ENCODE results near the gene XPA. TPM values are rescaled to one million over a fixed set of nuclear protein-coding genes. Genes with fewer than 3 reads are reported as not detected.

The XPA gene
- total RNA-seq, 5 donors from 2014 or later (not counting 1 experiment from before 2014, with no cell fraction given): 21.7 to 24.5 (median 23.3) TPM

DNA sequence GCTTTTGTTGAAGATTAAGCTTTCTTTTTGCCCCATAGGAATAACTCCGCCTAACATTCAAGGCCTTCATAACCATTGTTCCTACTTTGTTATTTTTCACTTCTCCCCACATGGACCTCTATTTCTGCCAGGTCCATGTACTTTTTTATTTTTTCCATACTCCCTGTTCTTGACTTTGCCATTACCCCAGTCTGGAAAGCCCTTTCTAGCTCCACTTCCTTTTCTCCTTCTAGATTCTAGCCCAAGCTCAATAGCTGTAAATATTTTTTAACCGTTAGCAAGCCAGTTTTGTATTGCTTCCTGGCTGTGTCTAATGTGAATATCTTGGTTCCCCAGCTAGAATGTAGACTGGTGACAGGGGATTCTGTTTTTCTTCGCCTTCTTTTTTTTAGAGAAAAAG, 37.4 kb downstream of the XPA start:
- POLR2A ChIA-PET: no interaction called here
- Histone ChIP-seq H3K27ac (ENCODE audit: low read length) (no peak overlapping the region), H3K27me3 (replicated peaks in 1 of 2; ENCODE audit: control insufficient read depth in 2 of 2, extremely low read depth in 1 of 2, insufficient read depth in 2 of 2, low read length in 1 of 2) (no peaks in the 10 kb centered on the region), H3K9me3 (no peaks in the 10 kb centered on the region), H3K36me3 (ENCODE audit: control insufficient read depth in 2 of 2, extremely low read depth in 1 of 2, insufficient read depth in 1 of 2, low read length in 1 of 2) (peaks cover 7 to 88% of the 10 kb centered on the region in 2 donors), H3K4me1 (ENCODE audit: control insufficient read depth in 1 of 2, extremely low read depth in 1 of 2, insufficient read depth in 2 of 2, low read length in 2 of 2) (no peaks in the 10 kb centered on the region), H3K4me3 (ENCODE audit: control insufficient read depth in 1 of 2, extremely low read depth in 1 of 2, low read length in 1 of 2) (no peak overlapping the region)
- peaks cover 2 to 13% (median 5%) of the 10 kb centered on the region in 3 donors for H3K4me1 Mint-ChIP-seq
- peak overlapping the region; percentile 6 to 18 for H3K27ac Mint-ChIP-seq
- no peak overlapping the region for H3K4me3 Mint-ChIP-seq
- H3K9me3 Mint-ChIP-seq: no peaks in the 10 kb centered on the region
- DNase-seq (no peak), ATAC-seq (replicated peaks in 1 of 4) (no peak)
- H3K36me3 Mint-ChIP-seq: peaks cover 73% of the 10 kb centered on the region
- CTCF ChIA-PET: interaction anchor here in 1 of 2 donors (0.6 kb wide), 1 partner anchor 13 kb away, joined by 4 read pairs; no protein-coding TSS in a partner anchor
- H3K27me3 Mint-ChIP-seq: no peaks in the 10 kb centered on the region
- 100% methylated on average over 1 of the region's 3 CpGs for WGBS (ENCODE audit: insufficient coverage)

DNA sequence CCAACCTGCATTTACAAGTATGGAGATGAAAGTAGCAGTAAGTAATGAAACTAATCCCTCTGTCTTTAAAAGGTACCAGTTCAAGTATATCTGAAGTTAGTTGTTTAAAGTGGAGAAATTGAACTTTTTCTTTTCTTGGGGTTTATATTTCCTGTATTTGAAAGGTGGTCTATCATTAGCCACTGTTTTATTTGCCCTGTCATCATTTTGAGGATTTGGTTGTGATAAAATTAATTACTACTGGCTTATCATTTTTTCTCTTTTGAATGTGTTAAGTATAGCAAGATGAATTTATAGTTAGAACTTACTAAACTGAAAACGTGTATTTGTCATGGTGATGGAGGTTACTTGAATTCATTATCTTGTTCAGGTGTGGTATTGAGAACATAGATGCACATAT, 38.4 kb downstream of the XPA start:
- CTCF ChIA-PET: no interaction called here
- no peaks in the 10 kb centered on the region for H3K27me3 Mint-ChIP-seq
- no CpG with 5 or more reads among the region's 1 CpG for WGBS (ENCODE audit: insufficient coverage)

DNA sequence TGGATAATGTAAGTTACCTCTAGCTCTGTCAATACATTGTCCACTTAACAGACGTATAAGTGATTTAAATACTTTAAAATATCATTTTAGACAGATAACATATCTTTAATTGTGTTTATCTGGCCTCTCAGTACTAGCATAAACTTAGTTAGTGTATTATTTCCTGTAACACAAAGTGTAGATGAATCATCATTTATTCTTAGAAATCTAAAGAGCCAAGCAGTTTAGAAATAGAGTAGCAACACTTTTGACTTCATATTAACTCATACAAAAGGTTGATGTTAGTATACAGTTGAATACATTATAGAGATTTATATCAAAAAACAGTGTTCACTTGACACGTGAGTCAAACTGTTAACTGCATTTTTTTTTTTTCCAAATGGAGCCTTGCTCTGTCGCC, 45.5 kb downstream of the XPA start:
- Mint-ChIP-seq H3K4me1 (peaks cover 0 to 5% (median 0%) of the 10 kb centered on the region in 3 donors), H3K9me3 (no peaks in the 10 kb centered on the region), H3K36me3 (peaks cover 54% of the 10 kb centered on the region), H3K27ac (no peak overlapping the region), H3K27me3 (no peaks in the 10 kb centered on the region), H3K4me3 (no peak overlapping the region)
- Histone ChIP-seq H3K27me3 (replicated peaks in 1 of 2; ENCODE audit: control insufficient read depth in 2 of 2, extremely low read depth in 1 of 2, insufficient read depth in 2 of 2, low read length in 1 of 2) (no peaks in the 10 kb centered on the region), H3K4me1 (ENCODE audit: control insufficient read depth in 1 of 2, extremely low read depth in 1 of 2, insufficient read depth in 2 of 2, low read length in 2 of 2) (no peaks in the 10 kb centered on the region), H3K36me3 (ENCODE audit: control insufficient read depth in 2 of 2, extremely low read depth in 1 of 2, insufficient read depth in 1 of 2, low read length in 1 of 2) (peaks cover 7 to 87% of the 10 kb centered on the region in 2 donors), H3K9me3 (no peaks in the 10 kb centered on the region), H3K4me3 (ENCODE audit: control insufficient read depth in 1 of 2, extremely low read depth in 1 of 2, low read length in 1 of 2) (no peak overlapping the region), H3K27ac (ENCODE audit: low read length) (no peak overlapping the region)
- ChIA-PET CTCF (interaction anchor here in 1 of 2 donors (0.7 kb wide), 1 partner anchor 359 kb away, joined by 5 read pairs; no protein-coding TSS in a partner anchor), POLR2A (no interaction called here)
- DNase-seq (no peak), ATAC-seq (replicated peaks in 1 of 4) (no peak)
- WGBS (ENCODE audit: insufficient coverage): 80% methylated on average over 1 of the region's 3 CpGs

More for the DNA sequence above, 38.4 kb downstream of the XPA start:
- Histone ChIP-seq H3K4me3 (ENCODE audit: control insufficient read depth in 1 of 2, extremely low read depth in 1 of 2, low read length in 1 of 2) (no peak overlapping the region), H3K27ac (ENCODE audit: low read length) (no peak overlapping the region), H3K27me3 (replicated peaks in 1 of 2; ENCODE audit: control insufficient read depth in 2 of 2, extremely low read depth in 1 of 2, insufficient read depth in 2 of 2, low read length in 1 of 2) (no peaks in the 10 kb centered on the region), H3K9me3 (no peaks in the 10 kb centered on the region), H3K4me1 (ENCODE audit: control insufficient read depth in 1 of 2, extremely low read depth in 1 of 2, insufficient read depth in 2 of 2, low read length in 2 of 2) (no peaks in the 10 kb centered on the region), H3K36me3 (ENCODE audit: control insufficient read depth in 2 of 2, extremely low read depth in 1 of 2, insufficient read depth in 1 of 2, low read length in 1 of 2) (peaks cover 4 to 87% of the 10 kb centered on the region in 2 donors)
- Mint-ChIP-seq H3K4me1 (peaks cover 2 to 13% (median 5%) of the 10 kb centered on the region in 3 donors), H3K36me3 (peaks cover 74% of the 10 kb centered on the region), H3K4me3 (no peak overlapping the region), H3K9me3 (no peaks in the 10 kb centered on the region), H3K27ac (no peak overlapping the region)
- ATAC-seq (replicated peaks in 1 of 4) (no peak), DNase-seq (no peak)
- POLR2A ChIA-PET: no interaction called here

DNA sequence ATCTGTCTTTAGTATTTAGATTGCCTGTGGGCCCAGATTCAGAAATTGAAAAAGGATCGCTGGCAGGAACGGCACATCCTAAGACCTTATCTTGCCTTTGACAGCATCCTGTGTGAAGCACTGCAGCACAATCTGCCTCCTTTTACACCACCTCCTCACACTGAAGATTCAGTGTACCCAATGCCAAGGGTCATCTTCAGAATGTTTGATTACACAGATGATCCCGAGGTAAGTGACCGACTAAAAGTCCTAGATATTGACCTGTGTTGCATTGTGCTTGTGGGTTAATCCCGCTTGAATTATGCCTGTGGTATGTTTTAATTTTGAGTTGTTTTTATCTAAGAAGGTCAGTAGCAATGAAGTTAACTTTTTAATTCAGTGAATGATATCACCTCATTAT, 49.1 kb downstream of the XPA start:
- ChIA-PET CTCF (no interaction called here), POLR2A (no interaction called here)
- Mint-ChIP-seq H3K9me3 (no peaks in the 10 kb centered on the region), H3K4me3 (no peak overlapping the region), H3K27ac (no peak overlapping the region), H3K27me3 (no peaks in the 10 kb centered on the region), H3K4me1 (peaks cover 6 to 9% (median 7%) of the 10 kb centered on the region in 3 donors), H3K36me3 (peaks cover 34% of the 10 kb centered on the region)
- Histone ChIP-seq H3K27me3 (replicated peaks in 1 of 2; ENCODE audit: control insufficient read depth in 2 of 2, extremely low read depth in 1 of 2, insufficient read depth in 2 of 2, low read length in 1 of 2) (no peaks in the 10 kb centered on the region), H3K4me1 (ENCODE audit: control insufficient read depth in 1 of 2, extremely low read depth in 1 of 2, insufficient read depth in 2 of 2, low read length in 2 of 2) (no peaks in the 10 kb centered on the region), H3K9me3 (no peaks in the 10 kb centered on the region), H3K4me3 (ENCODE audit: control insufficient read depth in 1 of 2, extremely low read depth in 1 of 2, low read length in 1 of 2) (no peak overlapping the region), H3K27ac (ENCODE audit: low read length) (no peak overlapping the region), H3K36me3 (ENCODE audit: control insufficient read depth in 2 of 2, extremely low read depth in 1 of 2, insufficient read depth in 1 of 2, low read length in 1 of 2) (peaks cover 5 to 75% of the 10 kb centered on the region in 2 donors)
- DNase-seq (no peak), ATAC-seq (replicated peaks in 1 of 4) (no peak)
- no CpG with 5 or more reads among the region's 5 CpGs for WGBS (ENCODE audit: insufficient coverage)

DNA sequence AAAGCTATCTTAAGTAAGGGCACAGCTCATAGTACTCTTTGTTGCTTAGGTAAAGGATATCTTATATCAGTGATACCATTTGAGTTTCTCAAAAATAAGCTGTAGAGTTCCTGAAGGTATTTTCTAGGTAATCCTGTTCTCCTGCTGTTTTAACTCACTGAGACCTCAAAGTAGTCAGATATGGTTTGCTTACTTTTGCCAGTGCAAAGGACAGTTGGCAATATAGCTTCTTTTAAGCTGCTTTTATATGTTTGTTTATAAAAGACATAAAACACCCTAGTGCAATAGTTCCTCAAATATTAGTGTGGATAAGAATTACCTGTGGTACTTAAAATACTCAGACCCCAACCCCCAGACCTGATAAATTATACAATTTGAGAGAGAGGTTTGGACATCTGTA, 51.4 kb downstream of the XPA start:
- H3K9me3 Mint-ChIP-seq: no peaks in the 10 kb centered on the region
- H3K4me1 ChIP-seq (ENCODE audit: control insufficient read depth in 1 of 2, extremely low read depth in 1 of 2, insufficient read depth in 2 of 2, low read length in 2 of 2): no peaks in the 10 kb centered on the region
- H3K27me3 Mint-ChIP-seq: no peaks in the 10 kb centered on the region
- H3K36me3 Mint-ChIP-seq: peaks cover 38% of the 10 kb centered on the region
- no peaks in the 10 kb centered on the region for H3K27me3 ChIP-seq (replicated peaks in 1 of 2; ENCODE audit: control insufficient read depth in 2 of 2, extremely low read depth in 1 of 2, insufficient read depth in 2 of 2, low read length in 1 of 2)
- peaks cover 5 to 69% of the 10 kb centered on the region in 2 donors for H3K36me3 ChIP-seq (ENCODE audit: control insufficient read depth in 2 of 2, extremely low read depth in 1 of 2, insufficient read depth in 1 of 2, low read length in 1 of 2)
- ATAC-seq (replicated peaks in 1 of 4) (no peak), DNase-seq (no peak)
- no peak overlapping the region for H3K27ac ChIP-seq (ENCODE audit: low read length)
- H3K9me3 ChIP-seq: no peaks in the 10 kb centered on the region
- CTCF ChIA-PET: interaction anchor here in 1 of 2 donors (0.5 to 1.1 kb wide), 3 partner anchors 12 to 652 kb away, joined by 3 read pairs; partner anchors contain the start of genes NCBP1 and TSTD2
- peaks cover 6 to 13% (median 12%) of the 10 kb centered on the region in 3 donors for H3K4me1 Mint-ChIP-seq
- POLR2A ChIA-PET: interaction anchor here (0.8 to 1.4 kb wide), 2 partner anchors 11 to 12 kb away, joined by 3 to 4 read pairs; partner anchors contain the start of genes NCBP1 (in 1 of the 2) and TSTD2 (in 1 of the 2)
- H3K27ac Mint-ChIP-seq: no peak overlapping the region
- H3K4me3 Mint-ChIP-seq: no peak overlapping the region
- no peak overlapping the region for H3K4me3 ChIP-seq (ENCODE audit: control insufficient read depth in 1 of 2, extremely low read depth in 1 of 2, low read length in 1 of 2)

DNA sequence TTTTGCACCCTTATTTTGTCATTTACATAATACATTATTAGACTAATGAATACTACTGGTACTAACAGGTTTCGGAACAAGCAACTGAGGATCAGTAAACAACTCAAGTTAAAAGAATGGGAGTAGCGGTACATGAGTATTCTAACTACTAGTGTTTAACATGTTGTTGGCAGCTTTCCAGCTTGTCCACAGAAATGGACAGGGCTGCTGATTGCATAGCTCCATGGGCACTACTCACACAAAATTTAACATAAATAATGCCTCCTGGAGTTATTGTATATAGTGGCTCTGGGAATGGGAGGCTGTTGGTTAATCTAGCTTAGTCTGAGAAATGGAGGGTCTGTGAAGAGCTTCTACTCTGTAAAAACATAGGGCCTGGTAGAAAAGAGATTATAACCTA, 56.8 kb downstream of the XPA start:
- Mint-ChIP-seq H3K27me3 (no peaks in the 10 kb centered on the region), H3K4me1 (peaks cover 47 to 57% (median 56%) of the 10 kb centered on the region in 3 donors), H3K27ac (no peak overlapping the region), H3K4me3 (no peak overlapping the region), H3K9me3 (no peaks in the 10 kb centered on the region), H3K36me3 (peaks cover 24% of the 10 kb centered on the region)
- CTCF ChIA-PET: no interaction called here
- WGBS (ENCODE audit: insufficient coverage): no CpG with 5 or more reads among the region's 2 CpGs
- H3K27ac ChIP-seq (ENCODE audit: low read length): no peak overlapping the region
- H3K4me1 ChIP-seq (ENCODE audit: control insufficient read depth in 1 of 2, extremely low read depth in 1 of 2, insufficient read depth in 2 of 2, low read length in 2 of 2): peaks cover 8 to 9% of the 10 kb centered on the region in 2 experiments
- ATAC-seq (replicated peaks in 1 of 4) (no peak), DNase-seq (no peak)
- H3K36me3 ChIP-seq (ENCODE audit: control insufficient read depth in 2 of 2, extremely low read depth in 1 of 2, insufficient read depth in 1 of 2, low read length in 1 of 2): peaks cover 0 to 34% of the 10 kb centered on the region in 2 donors
- H3K4me3 ChIP-seq (ENCODE audit: control insufficient read depth in 1 of 2, extremely low read depth in 1 of 2, low read length in 1 of 2): no peak overlapping the region
- no peaks in the 10 kb centered on the region for H3K9me3 ChIP-seq
- no peaks in the 10 kb centered on the region for H3K27me3 ChIP-seq (replicated peaks in 1 of 2; ENCODE audit: control insufficient read depth in 2 of 2, extremely low read depth in 1 of 2, insufficient read depth in 2 of 2, low read length in 1 of 2)
- POLR2A ChIA-PET: interaction anchor here in 1 of 2 donors (0.6 kb wide), 1 partner anchor 12 kb away, joined by 3 read pairs; no protein-coding TSS in a partner anchor

All from T-cell (primary cell).